HepG2 (cell line): ENCODE data around the gene CDHR1. TPM values are rescaled to one million over a fixed set of nuclear protein-coding genes. Genes with fewer than 3 reads are reported as not detected.

Experiments used
- ATAC-seq: fragments of 200-7000 bp; cut with Tn5 transposase; 3 replicates; pipeline ENCODE4 v1.9.1; 2020; ENCODE audit warnings: mild to moderate bottlenecking, moderate library complexity
- BruUV-seq: library from RNA; stranded (reverse); fragments of 400-500 nt; replicated peaks from 2 replicates; lab custom pipeline; 2021; lab: Mats Ljungman, UMichigan
- CTCF ChIA-PET: fragments of 300-600 bp; formaldehyde crosslinking; extraction: SDS; loops from one replicate; lab custom pipeline; 2021; ENCODE audit warnings: low total read pairs, inconsistent platforms, low intra/inter-chr PET ratio; lab: Yijun Ruan, JAX
- POLR2A ChIA-PET: fragments of 350-600 bp; sonication (Branson Sonifier 250); formaldehyde crosslinking; loops from one replicate; lab custom pipeline; 2020; ENCODE audit warnings: antibody characterized with exemption, inconsistent platforms; lab: Yijun Ruan, JAX
- DNase-seq: peaks from one replicate; pipeline ENCODE4 v3.0.0-alpha.2; 2015; ENCODE audit warnings: low spot score
- FAIRE-seq: peaks from 3 replicates; lab custom pipeline; 2011; peaks lifted over from hg19 to GRCh38; lab: Jason Lieb, UNC
- H2AFZ ChIP-seq: one replicate; pipeline ENCODE4 v1.6.1; 2011; ENCODE audit warnings: low read length, inconsistent platforms
- H3K27ac ChIP-seq: fragments of 300-600 bp; 3 replicates; pipeline ENCODE4 v1.8.0; 2011; ENCODE audit warnings: mixed run types, mild to moderate bottlenecking, mixed read lengths, low read length, inconsistent platforms; ENCODE audit not compliant: insufficient read depth; ENCODE audit errors: extremely low read length
- H3K27me3 ChIP-seq, 2 experiments: fragments of 200-600 bp in 1 of 2; 2 replicates in 1 of 2; 3 replicates in 1 of 2; pipeline versions ENCODE4 v1.6.0 to v1.8.0; 2011; ENCODE audit warnings: low read length in 2 of 2, mild to moderate bottlenecking in 2 of 2, moderate library complexity in 2 of 2, inconsistent platforms in 1 of 2; ENCODE audit not compliant: insufficient read depth in 2 of 2, control insufficient read depth in 1 of 2
- H3K36me3 ChIP-seq, 2 experiments: fragments of 200-600 bp in 1 of 2; replicated peaks in 1 of 2; 2 replicates in 1 of 2; 3 replicates in 1 of 2; pipeline versions ENCODE4 v1.5.1 to v1.8.0; 2011; ENCODE audit warnings: low read length in 2 of 2, inconsistent platforms in 1 of 2; ENCODE audit not compliant: insufficient read depth in 2 of 2, control insufficient read depth in 1 of 2
- H3K4me1 ChIP-seq: 2 replicates; pipeline ENCODE4 v1.5.1; 2012; ENCODE audit warnings: low read length, inconsistent platforms; ENCODE audit not compliant: insufficient read depth
- H3K4me2 ChIP-seq: 2 replicates; pipeline ENCODE4 v1.6.0; 2011; ENCODE audit warnings: low read depth, low read length, inconsistent platforms
- H3K4me3 ChIP-seq, 3 experiments: fragments of 200-600 bp in 1 of 3; sonication (generic), shearing (Covaris generic) in 1 of 3; replicated peaks in 1 of 3; 2 replicates each; pipeline ENCODE4 v1.5.1; 2011 to 2016; ENCODE audit warnings: low read length in 3 of 3, inconsistent platforms in 2 of 3, low read depth in 2 of 3, mild to moderate bottlenecking in 2 of 3, control low read depth in 1 of 3, mixed read lengths in 1 of 3; ENCODE audit not compliant: insufficient read depth in 1 of 3
- H3K79me2 ChIP-seq: one replicate; pipeline ENCODE4 v1.6.1; 2011; ENCODE audit warnings: low read length, inconsistent platforms; ENCODE audit not compliant: insufficient read depth
- H3K9ac ChIP-seq: 2 replicates; pipeline ENCODE4 v1.6.0; 2011; ENCODE audit warnings: mild to moderate bottlenecking, low read depth, low read length, inconsistent platforms; ENCODE audit not compliant: insufficient read depth
- H3K9me3 ChIP-seq: 2 replicates; pipeline ENCODE4 v1.5.1; 2012; ENCODE audit warnings: mild to moderate bottlenecking, low read length
- H4K20me1 ChIP-seq: 2 replicates; pipeline ENCODE4 v1.6.0; 2011; ENCODE audit warnings: inconsistent platforms, mild to moderate bottlenecking, low read length, moderate library complexity; ENCODE audit not compliant: insufficient read depth
- FOXP1 ChIP-seq, 2 experiments: fragments of 450-650 bp in 1 of 2; IDR thresholded peaks; 2 replicates each; pipeline ENCODE4 v1.6.1; 2017 to 2018; ENCODE audit warnings: antibody characterized with exemption in 1 of 2
- JUNB ChIP-seq: sonication (generic); formaldehyde crosslinking; IDR thresholded peaks from 2 replicates; pipeline ENCODE4 v1.8.0; 2022; ENCODE audit warnings: missing genetic modification reagents, mild to moderate bottlenecking, borderline replicate concordance
- LCORL ChIP-seq, 2 experiments: fragments of 450-650 bp in 1 of 2; sonication (generic) in 1 of 2; formaldehyde crosslinking in 1 of 2; IDR thresholded peaks; 2 replicates each; pipeline versions ENCODE4 v1.5.0 to v1.6.1; 2017 to 2020; ENCODE audit warnings: antibody characterized with exemption in 1 of 2, missing genetic modification reagents in 1 of 2
- NBN ChIP-seq: fragments of 450-650 bp; conservative IDR thresholded peaks from 2 replicates; pipeline ENCODE4 v1.6.1; 2017
- ZNF34 ChIP-seq: sonication (generic); formaldehyde crosslinking; IDR thresholded peaks from 2 replicates; pipeline ENCODE4 v1.4.0; 2020; ENCODE audit warnings: mild to moderate bottlenecking, missing genetic modification reagents, borderline replicate concordance
- WGBS: methylation state at CpG from one replicate; pipeline ENCODE4 v1.1.6; 2017; ENCODE audit warnings: low lambda C conversion rate; 5-methylcytosine and 5-hydroxymethylcytosine counted together
- in situ Hi-C: cut with HindIII; loops from 2 replicates; pipeline ENCODE4 v1.10.0; 2017; ENCODE audit warnings: low pct_unique_long_range_greater_than_20kb; ENCODE audit not compliant: extremely low pct_ligation_motif_present
- intact Hi-C: fragments of 100-400 bp; cut with micrococcal nuclease; formaldehyde crosslinking; loops from one replicate; pipeline ENCODE4 v1.10.0; 2022; ENCODE audit not compliant: unreplicated experiment
- polyA plus RNA-seq, 8 experiments: library from polyadenylated mRNA; depleted of rRNA in 3 of 8; stranded (reverse) in 7 of 8; unstranded in 1 of 8; fragments of >200 nt; fragmentation: Illumina TruSeq in 4 of 8; extraction: Trizol in 4 of 8; gene quantifications; 2 replicates each; pipeline versions ENCODE4 v1.2.1 to v1.2.3, GENCODE V29; 2011 to 2016; ENCODE audit warnings: low read depth in 4 of 8, missing spikeins in 1 of 8, mixed read lengths in 1 of 8; ENCODE audit not compliant: insufficient read depth in 1 of 8
- total RNA-seq, 5 experiments: library from RNA; depleted of rRNA; stranded (reverse); fragments of >200 nt; fragmentation: Illumina TruSeq; extraction: Trizol; gene quantifications; 2 replicates each; pipeline ENCODE4 v1.2.3, GENCODE V29; 2016; ENCODE audit warnings: low read depth in 1 of 5
- TF ChIP-seq, protein P1 (sequence below): sonication (generic); formaldehyde crosslinking; IDR thresholded peaks from 2 replicates; pipeline ENCODE4 v1.9.0; 2021; ENCODE audit warnings: mild to moderate bottlenecking, missing genetic modification reagents
- TF ChIP-seq, protein P2 (sequence below): IDR thresholded peaks from 2 replicates; pipeline ENCODE4 v1.6.1; 2016; ENCODE audit warnings: low read depth

Gene CDHR1
- total and polyA plus RNA-seq, 2 of the 13 experiments (the other 11 are each of a cell fraction or from before 2014, with no cell fraction given), result 0.04 to 0.09 TPM

DNA sequence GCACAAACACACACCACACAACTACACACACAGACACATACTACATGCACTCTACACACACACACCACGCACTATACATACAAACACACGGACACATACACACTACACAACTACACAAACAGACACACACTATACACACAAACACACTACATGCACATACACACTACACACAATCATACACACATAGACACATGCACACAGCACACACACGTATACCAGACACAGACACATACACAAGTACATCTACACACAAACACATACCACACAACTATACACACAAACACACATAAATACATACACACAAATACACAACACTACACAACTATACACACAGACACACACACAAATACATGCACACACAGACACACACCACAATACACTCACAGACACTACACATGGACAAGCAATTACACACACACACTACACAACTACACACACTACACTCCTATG, 16.2 kb upstream of the CDHR1 start:
- Histone ChIP-seq H2AFZ (no peak overlapping the region), H3K9me3 (no peaks in the 10 kb centered on the region), H3K4me3 (no peak overlapping the region), H3K27ac (no peak overlapping the region), H3K79me2 (no peaks in the 10 kb centered on the region), H3K9ac (no peak overlapping the region), H3K36me3 (no peaks in the 10 kb centered on the region), H3K4me1 (no peaks in the 10 kb centered on the region; the same call in 1 of the 2 replicates), H3K27me3 (peaks cover 0 to under 1% of the 10 kb centered on the region in 2 experiments; a peak in 2 of 5 replicates), H4K20me1 (no peaks in the 10 kb centered on the region), H3K4me2 (no peak overlapping the region)
- CTCF ChIA-PET, result no interaction called here
- 28% methylated on average over 3 of the region's 3 CpGs for WGBS
- DNase-seq (no peak), FAIRE-seq (no peak), ATAC-seq (no peak)
- POLR2A ChIA-PET, result no interaction called here
- in situ Hi-C loops, result no loop called here
- no TSS peak for BruUV-seq
- TF ChIP-seq FOXP1 (IDR thresholded peaks at IDR 0.05) (0 out of 2 replicates have a peak, but pooled peaks have one; percentile 42), FOXP1 (CRISPR knock-in tag; IDR thresholded peaks at IDR 0.05) (no peak), JUNB (peak; percentile 49; the same call in 1 of the 2 replicates), NBN (0 out of 2 replicates have a peak, but pooled peaks have one; percentile 60), ZNF34 (CRISPR knock-in tag) (no peak), LCORL (IDR thresholded peaks at IDR 0.05) (0 out of 2 replicates have a peak, but pooled peaks have one; percentile 4), LCORL (CRISPR knock-in tag; IDR thresholded peaks at IDR 0.05) (no peak)
- TF ChIP-seq, protein P1, sequence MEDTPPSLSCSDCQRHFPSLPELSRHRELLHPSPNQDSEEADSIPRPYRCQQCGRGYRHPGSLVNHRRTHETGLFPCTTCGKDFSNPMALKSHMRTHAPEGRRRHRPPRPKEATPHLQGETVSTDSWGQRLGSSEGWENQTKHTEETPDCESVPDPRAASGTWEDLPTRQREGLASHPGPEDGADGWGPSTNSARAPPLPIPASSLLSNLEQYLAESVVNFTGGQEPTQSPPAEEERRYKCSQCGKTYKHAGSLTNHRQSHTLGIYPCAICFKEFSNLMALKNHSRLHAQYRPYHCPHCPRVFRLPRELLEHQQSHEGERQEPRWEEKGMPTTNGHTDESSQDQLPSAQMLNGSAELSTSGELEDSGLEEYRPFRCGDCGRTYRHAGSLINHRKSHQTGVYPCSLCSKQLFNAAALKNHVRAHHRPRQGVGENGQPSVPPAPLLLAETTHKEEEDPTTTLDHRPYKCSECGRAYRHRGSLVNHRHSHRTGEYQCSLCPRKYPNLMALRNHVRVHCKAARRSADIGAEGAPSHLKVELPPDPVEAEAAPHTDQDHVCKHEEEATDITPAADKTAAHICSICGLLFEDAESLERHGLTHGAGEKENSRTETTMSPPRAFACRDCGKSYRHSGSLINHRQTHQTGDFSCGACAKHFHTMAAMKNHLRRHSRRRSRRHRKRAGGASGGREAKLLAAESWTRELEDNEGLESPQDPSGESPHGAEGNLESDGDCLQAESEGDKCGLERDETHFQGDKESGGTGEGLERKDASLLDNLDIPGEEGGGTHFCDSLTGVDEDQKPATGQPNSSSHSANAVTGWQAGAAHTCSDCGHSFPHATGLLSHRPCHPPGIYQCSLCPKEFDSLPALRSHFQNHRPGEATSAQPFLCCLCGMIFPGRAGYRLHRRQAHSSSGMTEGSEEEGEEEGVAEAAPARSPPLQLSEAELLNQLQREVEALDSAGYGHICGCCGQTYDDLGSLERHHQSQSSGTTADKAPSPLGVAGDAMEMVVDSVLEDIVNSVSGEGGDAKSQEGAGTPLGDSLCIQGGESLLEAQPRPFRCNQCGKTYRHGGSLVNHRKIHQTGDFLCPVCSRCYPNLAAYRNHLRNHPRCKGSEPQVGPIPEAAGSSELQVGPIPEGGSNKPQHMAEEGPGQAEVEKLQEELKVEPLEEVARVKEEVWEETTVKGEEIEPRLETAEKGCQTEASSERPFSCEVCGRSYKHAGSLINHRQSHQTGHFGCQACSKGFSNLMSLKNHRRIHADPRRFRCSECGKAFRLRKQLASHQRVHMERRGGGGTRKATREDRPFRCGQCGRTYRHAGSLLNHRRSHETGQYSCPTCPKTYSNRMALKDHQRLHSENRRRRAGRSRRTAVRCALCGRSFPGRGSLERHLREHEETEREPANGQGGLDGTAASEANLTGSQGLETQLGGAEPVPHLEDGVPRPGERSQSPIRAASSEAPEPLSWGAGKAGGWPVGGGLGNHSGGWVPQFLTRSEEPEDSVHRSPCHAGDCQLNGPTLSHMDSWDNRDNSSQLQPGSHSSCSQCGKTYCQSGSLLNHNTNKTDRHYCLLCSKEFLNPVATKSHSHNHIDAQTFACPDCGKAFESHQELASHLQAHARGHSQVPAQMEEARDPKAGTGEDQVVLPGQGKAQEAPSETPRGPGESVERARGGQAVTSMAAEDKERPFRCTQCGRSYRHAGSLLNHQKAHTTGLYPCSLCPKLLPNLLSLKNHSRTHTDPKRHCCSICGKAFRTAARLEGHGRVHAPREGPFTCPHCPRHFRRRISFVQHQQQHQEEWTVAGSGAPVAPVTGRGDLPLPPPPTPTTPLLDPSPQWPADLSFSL (CRISPR knock-in tag), result peak; percentile 94
- TF ChIP-seq, protein P2, sequence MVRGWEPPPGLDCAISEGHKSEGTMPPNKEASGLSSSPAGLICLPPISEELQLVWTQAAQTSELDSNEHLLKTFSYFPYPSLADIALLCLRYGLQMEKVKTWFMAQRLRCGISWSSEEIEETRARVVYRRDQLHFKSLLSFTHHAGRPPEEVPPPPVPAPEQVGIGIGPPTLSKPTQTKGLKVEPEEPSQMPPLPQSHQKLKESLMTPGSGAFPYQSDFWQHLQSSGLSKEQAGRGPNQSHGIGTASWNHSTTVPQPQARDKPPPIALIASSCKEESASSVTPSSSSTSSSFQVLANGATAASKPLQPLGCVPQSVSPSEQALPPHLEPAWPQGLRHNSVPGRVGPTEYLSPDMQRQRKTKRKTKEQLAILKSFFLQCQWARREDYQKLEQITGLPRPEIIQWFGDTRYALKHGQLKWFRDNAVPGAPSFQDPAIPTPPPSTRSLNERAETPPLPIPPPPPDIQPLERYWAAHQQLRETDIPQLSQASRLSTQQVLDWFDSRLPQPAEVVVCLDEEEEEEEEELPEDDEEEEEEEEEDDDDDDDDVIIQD, result no peak
- intact Hi-C loops, result no loop called here
